IPS-18c (cell line): Measurements from ENCODE around the gene C9.
"Not testable (repeated sequence)": the region's sequence is repeated elsewhere in the genome, so short reads cannot be mapped to it uniquely, and the experiment has no call there.

Source experiments
- H3K4me3 ChIP-seq: 2 replicates; pipeline ENCODE4 v1.7.0; 2013; ENCODE audit warnings: low read depth, mild to moderate bottlenecking, low read length, moderate library complexity; ENCODE audit not compliant: insufficient read depth
- H3K9me3 ChIP-seq: one replicate; pipeline ENCODE4 v1.6.1; 2013; ENCODE audit warnings: mild to moderate bottlenecking, low read length, moderate library complexity; ENCODE audit not compliant: control insufficient read depth, insufficient read depth

Gene C9

GRCh38 chr5:39254671-39255070 is 109.6 kb downstream of the C9 start:
- Histone ChIP-seq H3K4me3 (no peak overlapping the region), H3K9me3 (no peaks in the 10 kb centered on the region)

- H3K9me3 ChIP-seq, result no peaks in the 10 kb centered on the region
Observed at GRCh38 chr5:39253196-39253595, 111.1 kb downstream of the C9 start.

GRCh38 chr5:39249564-39250274 is 114.6 kb downstream of the C9 start:
- Histone ChIP-seq H3K9me3 (no peaks in the 10 kb centered on the region), H3K4me3 (no peak overlapping the region)

More at GRCh38 chr5:39253196-39253595, 111.1 kb downstream of the C9 start:
- H3K4me3 ChIP-seq, result no peak overlapping the region

- Histone ChIP-seq H3K9me3 (no peaks in the 10 kb centered on the region), H3K4me3 (no peak overlapping the region)
Observed at GRCh38 chr5:39249069-39249468, 115.2 kb downstream of the C9 start.

- Histone ChIP-seq H3K4me3 (no peak overlapping the region), H3K9me3 (no peaks in the 10 kb centered on the region)
Observed at GRCh38 chr5:39240750-39241149, 123.5 kb downstream of the C9 start.

- H3K9me3 ChIP-seq, result no peaks in the 10 kb centered on the region
- no peak overlapping the region for H3K4me3 ChIP-seq
Observed at GRCh38 chr5:39238366-39239105, 125.8 kb downstream of the C9 start.

- Histone ChIP-seq H3K9me3 (no peaks in the 10 kb centered on the region), H3K4me3 (no peak overlapping the region)
Observed at GRCh38 chr5:39236718-39237117, 127.6 kb downstream of the C9 start.

- no peak overlapping the region for H3K4me3 ChIP-seq
- no peaks in the 10 kb centered on the region for H3K9me3 ChIP-seq
Observed at GRCh38 chr5:39235648-39236047, 128.6 kb downstream of the C9 start.

- not testable (repeated sequence) for H3K9me3 ChIP-seq, H3K4me3 ChIP-seq
Observed at GRCh38 chr5:39234494-39234893, 129.8 kb downstream of the C9 start.
